Lung (tissue), 12 donors: ENCODE data around the gene RSPH1. TPM values are rescaled to one million over a fixed set of nuclear protein-coding genes. Genes with fewer than 3 reads are reported as not detected.

ENCODE experiments used
- ATAC-seq: fragments of 200-7000 bp; cut with Tn5 transposase; one replicate; pipeline ENCODE4 v1.9.1; 2020; ENCODE audit warnings: moderate number of reproducible peaks; ENCODE audit not compliant: insufficient read depth, low FRiP score
- DNase-seq, 3 donors: peaks; one replicate each; pipeline ENCODE4 v3.0.0-alpha.2; 2013 to 2017
- H3K27ac ChIP-seq, 2 donors: one replicate each; pipeline ENCODE4 v1.5.1; 2013; ENCODE audit warnings: mild to moderate bottlenecking in 2 of 2, moderate library complexity in 2 of 2, control low read depth in 1 of 2, inconsistent platforms in 1 of 2, low read depth in 1 of 2, low read length in 1 of 2
- H3K27me3 ChIP-seq, 3 donors: one replicate each; pipeline ENCODE4 v1.5.1; 2013; ENCODE audit warnings: low read length in 2 of 3; ENCODE audit not compliant: control insufficient read depth in 3 of 3, insufficient read depth in 3 of 3
- H3K36me3 ChIP-seq, 4 donors: one replicate each; pipeline ENCODE4 v1.5.1; 2013; ENCODE audit warnings: low read length in 4 of 4, mild to moderate bottlenecking in 1 of 4, moderate library complexity in 1 of 4; ENCODE audit not compliant: control insufficient read depth in 4 of 4, insufficient read depth in 4 of 4
- H3K4me1 ChIP-seq, 5 donors: one replicate each; pipeline ENCODE4 v1.5.1; 2013; ENCODE audit warnings: low read length in 5 of 5, mild to moderate bottlenecking in 2 of 5, moderate library complexity in 1 of 5; ENCODE audit not compliant: control insufficient read depth in 5 of 5, insufficient read depth in 5 of 5
- H3K4me3 ChIP-seq: one replicate; pipeline ENCODE4 v1.5.1; 2013; ENCODE audit warnings: mild to moderate bottlenecking, control low read depth, moderate library complexity
- H3K9ac ChIP-seq, 2 donors: one replicate each; pipeline ENCODE4 v1.5.1; 2013; ENCODE audit warnings: low read length in 2 of 2, control low read depth in 1 of 2; ENCODE audit not compliant: insufficient read depth in 1 of 2
- H3K9me3 ChIP-seq, 4 donors: one replicate each; pipeline ENCODE4 v1.5.1; 2013; ENCODE audit warnings: low read length in 3 of 4, mild to moderate bottlenecking in 1 of 4, moderate library complexity in 1 of 4; ENCODE audit not compliant: control insufficient read depth in 4 of 4, insufficient read depth in 3 of 4
- CTCF ChIP-seq: IDR thresholded peaks from 2 replicates; pipeline ENCODE4 v1.5.1; 2012; ENCODE audit warnings: mild to moderate bottlenecking; ENCODE audit errors: control extremely low read depth, extremely low read depth
- WGBS, 2 donors: extraction: QIAGEN DNeasy Blood & Tissue Kit; methylation state at CpG; one replicate each; pipeline ENCODE4 v1.1.7; 2013; 5-methylcytosine and 5-hydroxymethylcytosine counted together
- polyA plus RNA-seq, 2 donors: library from polyadenylated mRNA; stranded (reverse); fragments of 200-250 nt; gene quantifications; one replicate each; pipeline ENCODE4 v1.2.1, GENCODE V29; 2013
- total RNA-seq, 2 donors: library from RNA; depleted of rRNA in 1 of 2; stranded (reverse); fragments of >200 nt in 1 of 2; gene quantifications; one replicate each; pipeline ENCODE4 v1.2.1, GENCODE V29; 2014 to 2021
- donor health status: control.
- donor health status: control.
- donor health status: Bipolar disorder and iron deficiency.
- donor health status: healthy.
- donor health status: DM: yes; HTN: yes; CAD: no.

RSPH1 gene
- total and polyA plus RNA-seq, 4 donors = 17.6 to 46.9 (median 27.7) TPM

- H3K36me3 ChIP-seq = no peaks in the 10 kb centered on the region
Measured at GRCh38 chr21:42492201-42492600, 3.8 kb downstream of the RSPH1 start.

GRCh38 chr21:42491328-42491727 lies 4.7 kb downstream of the RSPH1 start:
- Histone ChIP-seq H3K4me1 (peaks cover 0 to 6% (median 0%) of the 10 kb centered on the region in 5 donors), H3K9ac (no peak overlapping the region), H3K9me3 (no peaks in the 10 kb centered on the region), H3K27ac (no peak overlapping the region), H3K27me3 (no peaks in the 10 kb centered on the region), H3K36me3 (no peaks in the 10 kb centered on the region), H3K4me3 (no peak overlapping the region)
- TF ChIP-seq CTCF = no peak
- no peak for DNase-seq
- WGBS, 2 donors = 73 to 92% methylated on average over 1 of the region's 1 CpG
- ATAC-seq = no peak

More at GRCh38 chr21:42492201-42492600, 3.8 kb downstream of the RSPH1 start:
- H3K27ac ChIP-seq = no peak overlapping the region
- no peak overlapping the region for H3K9ac ChIP-seq
- WGBS, 2 donors = 29 to 57% methylated on average over 8 of the region's 8 CpGs
- no peaks in the 10 kb centered on the region for H3K27me3 ChIP-seq
- ATAC-seq = no peak
- no peaks in the 10 kb centered on the region for H3K9me3 ChIP-seq
- H3K4me3 ChIP-seq = no peak overlapping the region
- DNase-seq = no peak
- peaks cover 0 to 6% (median 6%) of the 10 kb centered on the region in 5 donors for H3K4me1 ChIP-seq
- TF ChIP-seq CTCF = no peak

- Histone ChIP-seq H3K27ac (no peak overlapping the region), H3K4me3 (no peak overlapping the region), H3K9me3 (no peaks in the 10 kb centered on the region), H3K36me3 (no peaks in the 10 kb centered on the region), H3K4me1 (peaks cover 0 to 6% (median 0%) of the 10 kb centered on the region in 5 donors), H3K9ac (no peak overlapping the region), H3K27me3 (no peaks in the 10 kb centered on the region)
- ATAC-seq (no peak), DNase-seq (no peak)
- no peak for TF ChIP-seq CTCF
Measured at GRCh38 chr21:42490720-42491119, 5.3 kb downstream of the RSPH1 start.

- H3K36me3 ChIP-seq = no peaks in the 10 kb centered on the region
- WGBS, 2 donors = 84% methylated on average over 4 of the region's 4 CpGs
- no peak for TF ChIP-seq CTCF
- H3K4me3 ChIP-seq = no peak overlapping the region
- H3K9me3 ChIP-seq = peaks cover 0 to under 1% (median 0%) of the 10 kb centered on the region in 4 donors
- peaks cover 0 to 4% (median 0%) of the 10 kb centered on the region in 5 donors for H3K4me1 ChIP-seq
- H3K27me3 ChIP-seq = no peaks in the 10 kb centered on the region
- ATAC-seq (no peak), DNase-seq (no peak)
- no peak overlapping the region for H3K27ac ChIP-seq
- no peak overlapping the region for H3K9ac ChIP-seq
Measured at GRCh38 chr21:42489991-42490390, 6.0 kb downstream of the RSPH1 start.
